ENCODE data around the gene OBSCN.

Gene OBSCN

GRCh38 chr1:228342627-228343190, 134.9 kb downstream of the OBSCN start:
- H3K27me3 ChIP-seq (replicated peaks), result no peaks in the 10 kb centered on the region
- H3K4me3 ChIP-seq (ENCODE audit: low read depth, low read length), result no peak overlapping the region
- no peaks in the 10 kb centered on the region for H3K36me3 ChIP-seq (replicated peaks)
- no peak overlapping the region for H3K27ac ChIP-seq
- TF ChIP-seq, protein P1, sequence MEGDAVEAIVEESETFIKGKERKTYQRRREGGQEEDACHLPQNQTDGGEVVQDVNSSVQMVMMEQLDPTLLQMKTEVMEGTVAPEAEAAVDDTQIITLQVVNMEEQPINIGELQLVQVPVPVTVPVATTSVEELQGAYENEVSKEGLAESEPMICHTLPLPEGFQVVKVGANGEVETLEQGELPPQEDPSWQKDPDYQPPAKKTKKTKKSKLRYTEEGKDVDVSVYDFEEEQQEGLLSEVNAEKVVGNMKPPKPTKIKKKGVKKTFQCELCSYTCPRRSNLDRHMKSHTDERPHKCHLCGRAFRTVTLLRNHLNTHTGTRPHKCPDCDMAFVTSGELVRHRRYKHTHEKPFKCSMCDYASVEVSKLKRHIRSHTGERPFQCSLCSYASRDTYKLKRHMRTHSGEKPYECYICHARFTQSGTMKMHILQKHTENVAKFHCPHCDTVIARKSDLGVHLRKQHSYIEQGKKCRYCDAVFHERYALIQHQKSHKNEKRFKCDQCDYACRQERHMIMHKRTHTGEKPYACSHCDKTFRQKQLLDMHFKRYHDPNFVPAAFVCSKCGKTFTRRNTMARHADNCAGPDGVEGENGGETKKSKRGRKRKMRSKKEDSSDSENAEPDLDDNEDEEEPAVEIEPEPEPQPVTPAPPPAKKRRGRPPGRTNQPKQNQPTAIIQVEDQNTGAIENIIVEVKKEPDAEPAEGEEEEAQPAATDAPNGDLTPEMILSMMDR (IDR thresholded peaks at IDR 0.05; ENCODE audit: low read depth, low read length, missing control alignments), result no peak
- in situ Hi-C loops (cut with HindIII; ENCODE audit: low pct_ligation_motif_present, low sequenced_read_pairs), result no loop called here
- no peak for DNase-seq

GRCh38 chr1:228343191-228343661, 135.4 kb downstream of the OBSCN start:
- no peaks in the 10 kb centered on the region for H3K36me3 ChIP-seq (replicated peaks)

GRCh38 chr1:228344631-228345072, 136.8 kb downstream of the OBSCN start:
- Histone ChIP-seq H3K36me3 (replicated peaks) (no peaks in the 10 kb centered on the region), H3K4me3 (ENCODE audit: low read depth, low read length) (no peak overlapping the region), H3K27me3 (replicated peaks) (no peaks in the 10 kb centered on the region), H3K27ac (no peak overlapping the region)
- TF ChIP-seq, protein P1 (IDR thresholded peaks at IDR 0.05; ENCODE audit: low read depth, low read length, missing control alignments), result no peak
- in situ Hi-C loops (cut with HindIII; ENCODE audit: low pct_ligation_motif_present, low sequenced_read_pairs), result no loop called here
- DNase-seq, result no peak

More at GRCh38 chr1:228343191-228343661, 135.4 kb downstream of the OBSCN start:
- TF ChIP-seq, protein P1 (IDR thresholded peaks at IDR 0.05; ENCODE audit: low read depth, low read length, missing control alignments), result no peak
- in situ Hi-C loops (cut with HindIII; ENCODE audit: low pct_ligation_motif_present, low sequenced_read_pairs), result no loop called here
- no peak overlapping the region for H3K4me3 ChIP-seq (ENCODE audit: low read depth, low read length)
- no peak for DNase-seq
- H3K27me3 ChIP-seq (replicated peaks), result no peaks in the 10 kb centered on the region
- no peak overlapping the region for H3K27ac ChIP-seq

- in situ Hi-C loops (cut with HindIII; ENCODE audit: low pct_ligation_motif_present, low sequenced_read_pairs), result no loop called here
- H3K4me3 ChIP-seq (ENCODE audit: low read depth, low read length), result no peak overlapping the region
- no peaks in the 10 kb centered on the region for H3K36me3 ChIP-seq (replicated peaks)
- no peaks in the 10 kb centered on the region for H3K27me3 ChIP-seq (replicated peaks)
- TF ChIP-seq, protein P1 (IDR thresholded peaks at IDR 0.05; ENCODE audit: low read depth, low read length, missing control alignments), result no peak
- no peak overlapping the region for H3K27ac ChIP-seq
- no peak for DNase-seq
These were observed 137.5 kb downstream of the OBSCN start for GRCh38 chr1:228345201-228345930.

- Histone ChIP-seq H3K27ac (no peak overlapping the region), H3K27me3 (replicated peaks) (no peaks in the 10 kb centered on the region), H3K4me3 (ENCODE audit: low read depth, low read length) (no peak overlapping the region), H3K36me3 (replicated peaks) (no peaks in the 10 kb centered on the region)
- TF ChIP-seq, protein P1 (IDR thresholded peaks at IDR 0.05; ENCODE audit: low read depth, low read length, missing control alignments), result no peak
- DNase-seq, result no peak
- in situ Hi-C loops (cut with HindIII; ENCODE audit: low pct_ligation_motif_present, low sequenced_read_pairs), result no loop called here
These were observed 138.9 kb downstream of the OBSCN start for GRCh38 chr1:228346731-228347130.
